ENCODE measurements around the gene DHH. TPM values are rescaled to one million over a fixed set of nuclear protein-coding genes. Genes with fewer than 3 reads are reported as not detected.
"Not testable (repeated sequence)": the region's sequence is repeated elsewhere in the genome, so short reads cannot be mapped to it uniquely, and the experiment has no call there.

DHH gene
- total and polyA plus RNA-seq, 2 experiments from 2014 or later, result not detected

DNA sequence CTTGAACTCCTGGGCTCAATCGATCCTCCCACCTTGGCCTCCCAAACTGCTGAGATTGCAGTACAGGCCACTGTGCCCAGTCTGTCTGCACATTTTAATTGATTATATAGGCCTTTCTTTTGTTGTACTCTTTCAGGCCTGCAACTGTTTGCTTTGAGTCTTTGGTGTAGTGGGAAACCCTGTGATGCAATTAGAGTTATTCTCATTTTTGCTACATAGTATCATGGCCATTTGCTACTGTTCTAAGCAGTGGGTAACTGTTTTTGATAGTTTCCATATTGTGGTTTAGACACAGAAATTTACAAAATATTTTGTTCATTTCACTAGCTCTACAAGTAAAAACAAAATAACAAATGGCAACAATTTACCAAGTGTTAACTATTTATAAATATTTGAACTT, 42.9 kb upstream of the DHH start:
- H3K4me2 ChIP-seq, result no peak overlapping the region
- no peaks in the 10 kb centered on the region for H4K20me1 ChIP-seq (ENCODE audit: insufficient read depth, poor library complexity, severe bottlenecking)
- H3K36me3 ChIP-seq (replicated peaks; ENCODE audit: insufficient read depth, low read depth), result no peaks in the 10 kb centered on the region
- no peaks in the 10 kb centered on the region for H3K9me3 ChIP-seq (ENCODE audit: low read depth)
- H3K9me2 ChIP-seq (replicated peaks; ENCODE audit: insufficient read depth), result no peaks in the 10 kb centered on the region
- no peak overlapping the region for H2AFZ ChIP-seq
- no peak overlapping the region for H3K4me3 ChIP-seq
- WGBS (ENCODE audit: low lambda C conversion rate, missing lambda C conversion rate), result 95% methylated on average over 1 of the region's 1 CpG
- no peak overlapping the region for H3K27ac ChIP-seq
- H3K27me3 ChIP-seq, result no peaks in the 10 kb centered on the region
- TF ChIP-seq EZH2phosphoT487 (IDR thresholded peaks at IDR 0.05; ENCODE audit: low read depth, severe bottlenecking, unreplicated experiment) (no peak), EZH2 (IDR thresholded peaks at IDR 0.05; ENCODE audit: borderline replicate concordance) (no peak)
- TF ChIP-seq, protein P1, sequence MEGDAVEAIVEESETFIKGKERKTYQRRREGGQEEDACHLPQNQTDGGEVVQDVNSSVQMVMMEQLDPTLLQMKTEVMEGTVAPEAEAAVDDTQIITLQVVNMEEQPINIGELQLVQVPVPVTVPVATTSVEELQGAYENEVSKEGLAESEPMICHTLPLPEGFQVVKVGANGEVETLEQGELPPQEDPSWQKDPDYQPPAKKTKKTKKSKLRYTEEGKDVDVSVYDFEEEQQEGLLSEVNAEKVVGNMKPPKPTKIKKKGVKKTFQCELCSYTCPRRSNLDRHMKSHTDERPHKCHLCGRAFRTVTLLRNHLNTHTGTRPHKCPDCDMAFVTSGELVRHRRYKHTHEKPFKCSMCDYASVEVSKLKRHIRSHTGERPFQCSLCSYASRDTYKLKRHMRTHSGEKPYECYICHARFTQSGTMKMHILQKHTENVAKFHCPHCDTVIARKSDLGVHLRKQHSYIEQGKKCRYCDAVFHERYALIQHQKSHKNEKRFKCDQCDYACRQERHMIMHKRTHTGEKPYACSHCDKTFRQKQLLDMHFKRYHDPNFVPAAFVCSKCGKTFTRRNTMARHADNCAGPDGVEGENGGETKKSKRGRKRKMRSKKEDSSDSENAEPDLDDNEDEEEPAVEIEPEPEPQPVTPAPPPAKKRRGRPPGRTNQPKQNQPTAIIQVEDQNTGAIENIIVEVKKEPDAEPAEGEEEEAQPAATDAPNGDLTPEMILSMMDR (IDR thresholded peaks at IDR 0.05; ENCODE audit: poor library complexity), result no peak
- DNase-seq (ENCODE audit: low spot score), result no peak
- peaks cover 3% of the 10 kb centered on the region for H3K79me2 ChIP-seq
- peaks cover 3% of the 10 kb centered on the region for H3K4me1 ChIP-seq (ENCODE audit: insufficient read depth)

DNA sequence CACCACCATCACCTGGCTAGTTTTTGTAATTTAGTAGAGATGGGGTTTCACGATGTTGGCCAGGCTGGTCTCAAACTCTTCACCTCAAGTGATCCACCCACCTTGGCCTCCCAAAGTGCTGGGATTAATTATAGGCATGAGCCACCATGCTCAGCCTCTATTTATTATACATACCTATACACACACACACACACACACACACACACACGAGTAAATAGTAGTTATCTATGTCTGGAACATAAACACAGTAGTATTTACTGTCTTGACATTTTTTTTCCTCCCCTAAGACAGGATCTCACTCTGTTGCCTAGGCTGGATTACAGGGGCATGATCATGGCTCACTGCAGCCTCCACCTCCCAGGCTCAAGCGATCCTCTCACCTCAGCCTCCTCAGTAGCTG, 42.4 kb upstream of the DHH start:
- not testable (repeated sequence) for H3K4me1 ChIP-seq (ENCODE audit: insufficient read depth); H3K4me3 ChIP-seq; H2AFZ ChIP-seq; H4K20me1 ChIP-seq (ENCODE audit: insufficient read depth, poor library complexity, severe bottlenecking); H3K79me2 ChIP-seq; H3K9me3 ChIP-seq (ENCODE audit: low read depth); H3K36me3 ChIP-seq (replicated peaks; ENCODE audit: insufficient read depth, low read depth); DNase-seq (ENCODE audit: low spot score); H3K27ac ChIP-seq; H3K9me2 ChIP-seq (replicated peaks; ENCODE audit: insufficient read depth); H3K27me3 ChIP-seq; H3K4me2 ChIP-seq
- WGBS (ENCODE audit: low lambda C conversion rate, missing lambda C conversion rate), result 92% methylated on average over 3 of the region's 3 CpGs

DNA sequence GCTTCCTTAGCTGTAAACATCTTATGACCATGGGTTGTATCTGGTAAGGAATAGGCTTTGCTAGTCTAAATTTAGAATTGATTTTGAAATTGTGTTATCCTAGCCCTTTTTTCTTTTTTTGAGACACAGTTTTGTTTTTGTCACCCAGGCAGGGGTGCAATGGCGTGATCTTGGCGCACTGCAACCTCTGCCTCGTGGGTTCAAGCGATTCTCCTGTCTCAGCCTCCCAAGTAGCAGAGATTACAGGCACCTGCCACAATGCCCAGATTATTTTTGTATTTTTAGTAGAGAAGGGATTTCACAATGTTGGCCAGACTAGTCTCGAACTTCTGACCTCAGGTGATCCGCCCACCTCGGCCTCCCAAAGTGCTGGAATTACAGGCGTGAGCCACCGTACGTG, 39.0 kb upstream of the DHH start:
- no peaks in the 10 kb centered on the region for H3K36me3 ChIP-seq (replicated peaks; ENCODE audit: insufficient read depth, low read depth)
- WGBS (ENCODE audit: low lambda C conversion rate, missing lambda C conversion rate), result 94% methylated on average over 10 of the region's 10 CpGs
- H3K4me1 ChIP-seq (ENCODE audit: insufficient read depth), result peaks cover 18% of the 10 kb centered on the region
- no peak overlapping the region for H3K27ac ChIP-seq
- no peaks in the 10 kb centered on the region for H3K27me3 ChIP-seq
- no peaks in the 10 kb centered on the region for H3K9me3 ChIP-seq (ENCODE audit: low read depth)
- TF ChIP-seq EZH2 (IDR thresholded peaks at IDR 0.05; ENCODE audit: borderline replicate concordance) (no peak), EZH2phosphoT487 (IDR thresholded peaks at IDR 0.05; ENCODE audit: low read depth, severe bottlenecking, unreplicated experiment) (no peak)
- TF ChIP-seq, protein P1 (IDR thresholded peaks at IDR 0.05; ENCODE audit: poor library complexity), result no peak
- no peaks in the 10 kb centered on the region for H3K9me2 ChIP-seq (replicated peaks; ENCODE audit: insufficient read depth)
- no peak for DNase-seq (ENCODE audit: low spot score)
- peak overlapping the region; percentile 89 for H3K4me2 ChIP-seq
- no peak overlapping the region for H2AFZ ChIP-seq
- no peak overlapping the region for H3K4me3 ChIP-seq
- H4K20me1 ChIP-seq (ENCODE audit: insufficient read depth, poor library complexity, severe bottlenecking), result peaks cover 8% of the 10 kb centered on the region
- H3K79me2 ChIP-seq, result peaks cover 22% of the 10 kb centered on the region

DNA sequence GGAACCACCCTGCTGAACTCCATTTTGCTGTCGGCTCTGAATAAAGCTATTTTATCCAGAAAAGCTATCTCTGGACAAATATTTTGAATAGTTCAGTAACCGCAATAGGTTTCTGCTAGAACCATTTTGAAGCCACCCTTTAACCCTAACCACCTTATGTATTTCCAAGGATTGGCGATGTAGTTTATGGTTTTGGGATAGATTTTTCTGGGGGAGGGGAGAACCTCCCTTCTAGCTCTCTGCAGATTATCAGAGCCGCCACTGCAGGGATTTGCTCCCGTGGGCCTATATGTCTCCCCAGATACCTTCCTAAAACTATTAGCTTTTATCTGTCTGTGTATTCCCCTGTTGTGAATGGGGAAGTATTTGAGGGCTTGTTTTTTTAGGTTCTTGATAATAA, 38.4 kb upstream of the DHH start:
- Histone ChIP-seq H3K9me3 (ENCODE audit: low read depth) (no peaks in the 10 kb centered on the region), H3K9me2 (replicated peaks; ENCODE audit: insufficient read depth) (no peaks in the 10 kb centered on the region), H3K27me3 (no peaks in the 10 kb centered on the region), H3K4me2 (peak overlapping the region; percentile 89), H2AFZ (peak overlapping the region; percentile 27), H3K79me2 (peaks cover 22% of the 10 kb centered on the region), H3K4me1 (ENCODE audit: insufficient read depth) (peaks cover 18% of the 10 kb centered on the region), H4K20me1 (ENCODE audit: insufficient read depth, poor library complexity, severe bottlenecking) (peaks cover 8% of the 10 kb centered on the region), H3K4me3 (no peak overlapping the region), H3K27ac (peak overlapping the region; percentile 79), H3K36me3 (replicated peaks; ENCODE audit: insufficient read depth, low read depth) (no peaks in the 10 kb centered on the region)
- 56% methylated on average over 5 of the region's 5 CpGs for WGBS (ENCODE audit: low lambda C conversion rate, missing lambda C conversion rate)
- TF ChIP-seq, protein P1 (IDR thresholded peaks at IDR 0.05; ENCODE audit: poor library complexity), result no peak
- TF ChIP-seq EZH2 (IDR thresholded peaks at IDR 0.05; ENCODE audit: borderline replicate concordance) (no peak), EZH2phosphoT487 (IDR thresholded peaks at IDR 0.05; ENCODE audit: low read depth, severe bottlenecking, unreplicated experiment) (no peak)
- DNase-seq (ENCODE audit: low spot score), result no peak
